Placental pericyte (primary cell): ENCODE data around the gene ZNF544. TPM values are rescaled to one million over a fixed set of nuclear protein-coding genes. Genes with fewer than 3 reads are reported as not detected.

Experiments
- total RNA-seq: library from RNA; depleted of rRNA; stranded (reverse); fragments of >200 nt; gene quantifications from 2 replicates; pipeline ENCODE4 v1.2.3, GENCODE V29; 2012

Gene ZNF544
- total RNA-seq = 35.5 and 45.0 TPM in 2 replicates

DNA sequence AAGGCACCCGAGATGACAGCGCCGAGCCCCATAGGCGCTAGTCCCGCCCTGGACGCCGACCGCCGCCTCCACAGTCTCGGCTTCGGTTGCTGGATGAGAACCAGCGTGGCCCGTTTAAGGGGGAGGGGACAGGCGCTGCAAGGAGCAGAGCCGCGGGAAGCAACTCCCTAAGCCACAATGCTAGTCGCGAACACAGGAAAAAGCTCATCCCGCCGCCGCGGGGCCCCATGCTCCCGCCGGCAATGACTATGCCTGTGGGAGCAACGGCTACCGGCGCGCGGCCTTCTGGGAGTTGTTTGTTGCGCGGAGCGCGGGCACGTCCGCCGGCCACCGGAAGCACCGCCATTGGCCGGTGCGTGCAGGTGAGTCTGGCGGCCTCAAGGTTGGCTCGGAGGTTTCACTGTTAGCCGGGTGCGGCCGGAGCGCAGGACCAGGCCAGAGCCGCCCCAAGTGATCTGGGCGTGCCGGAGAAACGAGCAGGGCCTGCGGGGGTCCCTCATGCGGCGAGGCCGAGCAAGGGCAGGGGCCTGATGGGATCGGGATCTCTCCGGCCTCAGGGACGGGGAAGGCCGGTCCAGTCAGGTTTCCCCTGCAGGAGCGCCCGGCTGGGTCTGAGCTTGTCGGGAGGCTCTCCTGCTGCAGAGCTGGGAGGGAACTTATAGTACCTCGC is at the start of gene ZNF544:
ZNF544 (plus strand) TSS at position 330 of the 670 bp plus-strand sequence. CDS start 15,110 bp downstream, outside the sequence.

DNA sequence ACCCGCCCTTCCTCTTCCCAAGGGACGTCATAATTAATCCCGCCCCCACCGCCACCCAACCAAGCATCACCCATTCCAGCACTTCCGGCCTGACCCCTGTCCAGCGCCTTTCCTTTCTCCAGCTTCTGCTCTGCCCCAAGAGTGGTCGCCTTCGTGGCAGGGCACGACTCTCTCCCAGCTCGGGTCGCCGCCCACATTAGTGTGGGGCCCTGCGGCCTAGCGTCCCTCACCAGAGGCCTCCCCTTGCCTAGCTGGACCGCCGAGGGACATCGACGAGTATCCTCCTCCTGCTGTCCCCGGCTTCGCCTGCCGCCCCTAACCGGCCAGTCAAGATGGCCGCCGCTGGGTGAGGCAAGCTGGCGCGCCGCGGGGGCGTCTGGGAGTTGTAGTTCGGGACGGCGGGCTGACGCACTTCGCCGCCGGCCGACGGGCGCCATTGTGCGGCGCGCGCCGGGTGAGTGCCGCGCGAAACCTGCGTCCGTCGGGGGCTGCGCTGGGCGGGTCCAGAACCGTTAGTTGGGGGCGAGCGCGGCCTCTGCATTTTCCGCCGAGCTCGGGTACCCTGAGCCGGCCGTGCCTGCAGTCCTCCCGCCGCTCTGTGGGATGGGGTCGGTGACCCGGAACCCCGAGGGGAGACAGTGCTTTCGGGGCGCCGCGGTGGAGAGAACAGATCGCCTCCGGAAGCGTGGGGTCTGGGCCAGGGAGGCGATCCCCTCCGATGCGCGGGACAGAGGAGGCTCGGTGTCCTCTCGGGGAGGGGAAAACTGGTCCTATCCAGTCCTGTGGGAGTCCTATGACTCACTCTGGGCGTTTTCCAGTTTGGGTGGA is 45.5 kb upstream of the ZNF544 start, which contains the start of gene ZNF274:
ZNF274 (plus strand) TSS at position 73 of the 828 bp plus-strand sequence. CDS start 905 bp downstream, outside the sequence.

DNA sequence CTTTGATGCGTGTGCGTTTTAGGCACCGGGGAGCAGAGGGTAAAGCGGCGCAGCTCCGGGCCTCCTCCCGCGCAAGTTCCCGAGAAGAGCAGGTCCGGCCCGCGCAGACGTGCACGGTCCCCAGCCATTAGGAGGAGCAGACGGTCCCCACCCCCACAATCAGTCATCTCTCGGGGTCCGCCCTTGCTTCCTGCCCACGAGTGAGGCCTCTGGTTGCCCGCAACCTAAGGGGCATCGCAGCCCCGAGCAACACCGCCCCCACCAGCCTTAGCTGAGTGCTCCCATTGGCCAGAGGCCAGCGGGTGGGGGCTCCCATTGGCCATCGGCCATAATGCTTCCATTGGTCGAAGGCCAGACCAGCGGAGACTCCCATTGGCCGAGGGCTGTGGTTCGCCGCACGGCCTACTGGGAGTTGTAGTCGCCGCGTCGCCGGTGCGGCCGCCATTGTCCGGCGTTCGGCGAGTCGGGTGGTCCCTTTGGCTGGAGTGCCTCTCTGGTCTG is 49.9 kb downstream of the ZNF544 start, which contains the start of gene ZNF8:
ZNF8 (plus strand) TSS at position 415 of the 501 bp plus-strand sequence. CDS start 127 bp downstream, outside the sequence.

DNA sequence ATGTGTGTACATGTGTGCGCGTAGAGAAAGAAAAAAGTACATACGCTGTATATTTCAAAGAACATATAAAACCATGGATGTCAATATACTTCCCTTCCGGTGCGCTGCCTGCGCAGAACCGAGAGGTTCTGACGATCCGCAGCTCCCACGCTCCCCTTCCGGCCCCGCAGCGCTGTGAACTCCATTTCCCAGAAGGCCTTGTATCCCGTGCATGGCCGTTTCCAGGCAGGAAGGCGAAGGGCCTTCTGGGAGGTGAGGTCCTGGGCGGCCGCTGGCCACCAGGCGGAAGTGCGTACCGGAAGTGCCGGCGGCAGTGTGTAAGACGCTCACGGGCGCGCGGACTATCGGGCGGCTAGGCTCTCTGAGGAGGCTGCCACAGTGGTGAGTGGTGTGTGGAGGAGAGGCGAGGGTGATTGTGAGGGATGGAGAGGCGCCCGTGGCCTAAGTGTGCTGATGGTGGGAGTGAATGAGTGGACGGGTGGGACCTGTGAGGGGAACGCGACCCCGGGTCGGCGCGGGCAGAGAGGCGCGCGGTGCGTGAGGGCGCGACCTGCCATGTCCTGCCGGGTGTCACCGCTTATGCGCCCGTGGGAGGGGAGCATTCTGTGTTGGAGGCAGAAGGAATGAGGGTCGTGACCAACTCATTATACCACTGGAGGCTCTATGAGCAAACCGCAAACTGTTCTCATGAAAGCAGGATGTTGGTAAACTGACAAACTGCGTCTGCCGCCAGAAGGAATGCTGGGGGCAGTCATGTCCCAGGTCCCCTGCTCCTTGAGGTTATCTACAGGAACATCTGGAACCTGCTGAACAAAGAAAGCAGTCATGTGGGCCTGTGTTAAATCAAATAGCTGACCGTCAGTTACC is 76.6 kb downstream of the ZNF544 start, which contains the start of gene ERVK3-1:
ERVK3-1 (plus strand) TSS at position 313 of the 867 bp plus-strand sequence. CDS start 6,792 bp downstream, outside the sequence.

Other genes with a start within 250 kb of the ZNF544 start
- gene ZNF606, start 226.1 kb upstream of the ZNF544 start, total RNA-seq = 14.2 and 18.4 TPM in 2 replicates
- gene ZSCAN1, start 194.9 kb upstream of the ZNF544 start, total RNA-seq = not detected in 2 replicates
- 2.7 and 3.9 TPM in 2 replicates for gene ZNF135, start 169.6 kb upstream of the ZNF544 start, total RNA-seq
- gene ZSCAN18, start 130.7 kb upstream of the ZNF544 start, total RNA-seq = 19.3 and 29.3 TPM in 2 replicates
- gene ZNF329, start 78.1 kb upstream of the ZNF544 start, total RNA-seq = 11.4 and 12.6 TPM in 2 replicates
- gene ZNF274, start 45.9 kb upstream of the ZNF544 start, total RNA-seq = 20.8 and 22.8 TPM in 2 replicates
- 4.2 and 7.6 TPM in 2 replicates for gene ZNF8, start 50.0 kb downstream of the ZNF544 start, total RNA-seq
- gene ERVK3-1, start 76.5 kb downstream of the ZNF544 start, total RNA-seq = 40.5 and 45.0 TPM in 2 replicates
- 3.3 and 5.4 TPM in 2 replicates for gene ZSCAN22, start 98.1 kb downstream of the ZNF544 start, total RNA-seq
- 3.3 and 8.8 TPM in 2 replicates for gene A1BG, start 124.6 kb downstream of the ZNF544 start, total RNA-seq
- gene ZNF497, start 133.8 kb downstream of the ZNF544 start, total RNA-seq = 0.57 and 1.3 TPM in 2 replicates
- 1.8 and 2.4 TPM in 2 replicates for gene ZNF837, start 152.1 kb downstream of the ZNF544 start, total RNA-seq
- 1,396 and 1,689 TPM in 2 replicates for gene RPS5, start 158.4 kb downstream of the ZNF544 start, total RNA-seq
- 0.22 and 0.43 TPM in 2 replicates for gene RNF225, start 166.7 kb downstream of the ZNF544 start, total RNA-seq
- gene ZNF584, start 179.7 kb downstream of the ZNF544 start, total RNA-seq = 22.0 and 23.2 TPM in 2 replicates
- 8.1 and 9.7 TPM in 2 replicates for gene ZNF132, start 211.2 kb downstream of the ZNF544 start, total RNA-seq
- 8.5 and 13.5 TPM in 2 replicates for gene ZNF324B, start 222.7 kb downstream of the ZNF544 start, total RNA-seq
- 20.8 and 24.3 TPM in 2 replicates for gene ZNF324, start 238.2 kb downstream of the ZNF544 start, total RNA-seq
- 9.3 and 16.9 TPM in 2 replicates for gene ZNF446, start 247.4 kb downstream of the ZNF544 start, total RNA-seq